OCI-LY3 (cell line): Measurements from ENCODE around the gene LMNA.

Source experiments
- CTCF ChIP-seq: fragments of 200-600, 300-600 bp; sonication (generic); IDR thresholded peaks from 2 replicates; pipeline ENCODE4 v1.5.1; 2014; ENCODE audit warnings: antibody characterized with exemption, low read length, low read depth
- EZH2phosphoT487 ChIP-seq: fragments of 200-600 bp; shearing (Covaris generic); IDR thresholded peaks from 2 replicates; pipeline ENCODE4 v1.6.1; 2018; ENCODE audit warnings: antibody characterized with exemption, mixed run types, low read depth

GRCh38 chr1:156080241-156080862 lies 34.2 kb upstream of the LMNA start:
- TF ChIP-seq CTCF (no peak), EZH2phosphoT487 (no peak)
